SJSA1 (cell line): ENCODE measurements around the gene RNASET2. TPM values are rescaled to one million over a fixed set of nuclear protein-coding genes. Genes with fewer than 3 reads are reported as not detected.

Source experiments
- DNase-seq, 2 experiments: peaks; one replicate each; pipeline ENCODE4 v3.0.0-alpha.2; 2015 to 2020; ENCODE audit warnings: low spot score in 2 of 2, low read depth in 1 of 2
- H3K27ac ChIP-seq: fragments of 250-450 bp; sonication (Bioruptor Pico); 2 replicates; pipeline ENCODE4 v1.5.1; 2020; ENCODE audit warnings: mild to moderate bottlenecking, moderate library complexity
- H3K27me3 ChIP-seq: fragments of 250-450 bp; sonication (Bioruptor Pico); replicated peaks from 2 replicates; pipeline ENCODE4 v1.5.1; 2020; ENCODE audit warnings: mild to moderate bottlenecking, moderate library complexity
- H3K36me3 ChIP-seq: fragments of 250-450 bp; sonication (Bioruptor Pico); 2 replicates; pipeline ENCODE4 v1.5.1; 2020; ENCODE audit warnings: mild to moderate bottlenecking
- H3K4me1 ChIP-seq: fragments of 250-450 bp; sonication (Bioruptor Pico); replicated peaks from 2 replicates; pipeline ENCODE4 v1.6.1; 2021; ENCODE audit warnings: mild to moderate bottlenecking
- H3K4me3 ChIP-seq: fragments of 250-450 bp; sonication (Bioruptor Pico); 2 replicates; pipeline ENCODE4 v1.5.1; 2020; ENCODE audit warnings: mild to moderate bottlenecking
- H3K9me3 ChIP-seq: fragments of 250-450 bp; sonication (Bioruptor Pico); replicated peaks from 2 replicates; pipeline ENCODE4 v1.5.1; 2020; ENCODE audit warnings: mild to moderate bottlenecking
- total RNA-seq: library from RNA; depleted of rRNA; stranded (reverse); fragments of >200 nt; shearing (Covaris generic); gene quantifications from 2 replicates; pipeline ENCODE4 v1.2.3, GENCODE V29; 2014

Gene RNASET2
- total RNA-seq, 1 experiment from 2014 or later = 19.6 TPM

- no peak for DNase-seq
- Histone ChIP-seq H3K27me3 (no peaks in the 10 kb centered on the region), H3K4me3 (no peak overlapping the region), H3K27ac (no peak overlapping the region), H3K9me3 (no peaks in the 10 kb centered on the region), H3K4me1 (peaks cover 5% of the 10 kb centered on the region; the same call in 1 of the 2 replicates), H3K36me3 (no peaks in the 10 kb centered on the region)
Measured at GRCh38 chr6:166947251-166947650, 9.1 kb downstream of the RNASET2 start.

- no peak overlapping the region for H3K4me3 ChIP-seq
- no peaks in the 10 kb centered on the region for H3K36me3 ChIP-seq
- H3K27ac ChIP-seq = no peak overlapping the region
- DNase-seq = no peak
- H3K27me3 ChIP-seq = no peaks in the 10 kb centered on the region
- no peaks in the 10 kb centered on the region for H3K9me3 ChIP-seq
- H3K4me1 ChIP-seq = peaks cover 3% of the 10 kb centered on the region; the same call in 1 of the 2 replicates
Measured at GRCh38 chr6:166946125-166946524, 10.2 kb downstream of the RNASET2 start.

DNA sequence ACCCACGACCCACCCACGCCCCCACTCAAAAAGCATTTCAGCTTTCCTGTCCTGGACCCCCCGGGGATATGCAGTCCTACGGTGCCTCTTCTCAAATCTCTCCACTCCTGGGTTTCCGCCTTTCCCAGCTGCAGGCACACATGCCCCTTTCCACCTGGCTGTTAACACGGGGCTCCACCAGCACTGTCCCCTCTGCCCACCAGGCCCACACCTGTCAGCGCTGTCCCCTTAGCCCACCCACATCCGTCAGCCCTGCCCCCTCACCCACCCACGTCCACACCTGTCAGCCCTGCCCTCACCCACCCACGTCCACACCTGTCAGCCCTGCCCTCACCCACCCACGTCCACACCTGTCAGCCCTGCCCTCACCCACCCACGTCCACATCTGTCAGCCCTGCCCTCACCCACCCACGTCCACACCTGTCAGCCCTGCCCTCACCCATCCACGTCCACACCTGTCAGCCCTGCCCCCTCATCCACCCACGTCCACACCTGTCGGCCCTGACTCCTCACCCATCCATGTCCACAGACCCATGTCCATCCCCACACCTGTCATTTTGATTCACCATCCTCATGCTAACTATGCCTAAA, 11.6 kb downstream of the RNASET2 start:
- Histone ChIP-seq H3K4me1 (peaks cover 8% of the 10 kb centered on the region), H3K9me3 (no peaks in the 10 kb centered on the region), H3K4me3 (no peak overlapping the region), H3K36me3 (no peaks in the 10 kb centered on the region), H3K27ac (no peak overlapping the region), H3K27me3 (no peaks in the 10 kb centered on the region)
- DNase-seq = no peak

GRCh38 chr6:166942393-166943168, 13.8 kb downstream of the RNASET2 start:
- peaks cover 8% of the 10 kb centered on the region for H3K4me1 ChIP-seq
- no peak overlapping the region for H3K27ac ChIP-seq
- no peaks in the 10 kb centered on the region for H3K27me3 ChIP-seq
- no peaks in the 10 kb centered on the region for H3K36me3 ChIP-seq
- no peaks in the 10 kb centered on the region for H3K9me3 ChIP-seq
- no peak for DNase-seq
- H3K4me3 ChIP-seq = no peak overlapping the region

- no peaks in the 10 kb centered on the region for H3K9me3 ChIP-seq
- no peaks in the 10 kb centered on the region for H3K27me3 ChIP-seq
- H3K4me3 ChIP-seq = no peak overlapping the region
- peaks cover 8% of the 10 kb centered on the region for H3K4me1 ChIP-seq
- no peak overlapping the region for H3K27ac ChIP-seq
- peak; percentile 10 to 61 for DNase-seq
- H3K36me3 ChIP-seq = no peaks in the 10 kb centered on the region
Measured at GRCh38 chr6:166940643-166941068, 15.7 kb downstream of the RNASET2 start.

DNA sequence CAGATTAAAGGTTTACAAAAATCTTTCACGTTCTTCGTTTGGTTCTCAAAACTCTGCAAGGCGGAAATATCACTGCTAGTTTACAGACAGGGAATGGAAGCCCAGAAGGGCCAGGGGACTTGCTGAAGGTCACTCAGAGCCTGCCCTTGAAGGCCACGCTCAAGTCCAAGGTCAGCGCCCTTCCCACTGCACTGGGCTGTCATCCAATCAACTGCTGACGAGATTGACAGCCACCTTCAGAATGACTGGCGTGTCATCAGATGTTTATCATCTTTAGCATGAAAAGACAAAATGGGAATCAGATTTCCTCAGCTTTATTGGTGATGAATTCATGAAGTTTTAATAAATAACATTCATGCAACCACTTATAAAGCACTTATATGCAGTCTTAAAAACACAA, 16.5 kb downstream of the RNASET2 start:
- Histone ChIP-seq H3K27me3 (no peaks in the 10 kb centered on the region), H3K4me3 (no peak overlapping the region), H3K4me1 (peaks cover 8% of the 10 kb centered on the region), H3K27ac (no peak overlapping the region), H3K9me3 (no peaks in the 10 kb centered on the region), H3K36me3 (no peaks in the 10 kb centered on the region)
- DNase-seq = no peak

GRCh38 chr6:166939345-166939744, 17.0 kb downstream of the RNASET2 start:
- no peaks in the 10 kb centered on the region for H3K27me3 ChIP-seq
- H3K9me3 ChIP-seq = no peaks in the 10 kb centered on the region
- DNase-seq = no peak
- H3K36me3 ChIP-seq = no peaks in the 10 kb centered on the region
- no peak overlapping the region for H3K4me3 ChIP-seq
- H3K4me1 ChIP-seq = peaks cover 8% of the 10 kb centered on the region
- H3K27ac ChIP-seq = no peak overlapping the region

DNA sequence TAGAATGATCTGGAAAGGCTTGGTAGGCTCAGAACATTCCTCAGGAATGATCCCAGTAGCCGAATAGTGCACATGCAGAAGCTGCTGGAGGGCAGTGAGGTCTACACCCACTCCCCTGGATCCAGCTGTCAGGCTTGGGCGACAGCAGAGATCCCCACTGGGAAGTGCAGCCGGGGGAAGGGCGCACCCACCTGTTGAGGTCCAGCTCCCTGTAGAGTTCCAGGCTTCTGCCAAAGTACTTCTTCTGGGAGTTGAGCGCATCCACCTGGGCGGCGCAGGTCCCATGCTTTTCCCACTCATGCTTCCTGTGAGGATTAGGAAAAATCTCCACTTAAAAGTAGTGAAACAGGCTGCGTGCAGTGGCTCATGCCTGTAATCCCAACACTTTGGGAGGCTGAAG, 17.6 kb downstream of the RNASET2 start:
- H3K27ac ChIP-seq = no peak overlapping the region
- H3K4me1 ChIP-seq = peaks cover 8% of the 10 kb centered on the region
- no peaks in the 10 kb centered on the region for H3K36me3 ChIP-seq
- DNase-seq = no peak
- H3K27me3 ChIP-seq = no peaks in the 10 kb centered on the region
- no peaks in the 10 kb centered on the region for H3K9me3 ChIP-seq
- no peak overlapping the region for H3K4me3 ChIP-seq

GRCh38 chr6:166938150-166938549, 18.2 kb downstream of the RNASET2 start:
- no peaks in the 10 kb centered on the region for H3K9me3 ChIP-seq
- no peaks in the 10 kb centered on the region for H3K27me3 ChIP-seq
- no peak for DNase-seq
- no peaks in the 10 kb centered on the region for H3K36me3 ChIP-seq
- no peak overlapping the region for H3K4me3 ChIP-seq
- peaks cover 8% of the 10 kb centered on the region for H3K4me1 ChIP-seq
- H3K27ac ChIP-seq = no peak overlapping the region

DNA sequence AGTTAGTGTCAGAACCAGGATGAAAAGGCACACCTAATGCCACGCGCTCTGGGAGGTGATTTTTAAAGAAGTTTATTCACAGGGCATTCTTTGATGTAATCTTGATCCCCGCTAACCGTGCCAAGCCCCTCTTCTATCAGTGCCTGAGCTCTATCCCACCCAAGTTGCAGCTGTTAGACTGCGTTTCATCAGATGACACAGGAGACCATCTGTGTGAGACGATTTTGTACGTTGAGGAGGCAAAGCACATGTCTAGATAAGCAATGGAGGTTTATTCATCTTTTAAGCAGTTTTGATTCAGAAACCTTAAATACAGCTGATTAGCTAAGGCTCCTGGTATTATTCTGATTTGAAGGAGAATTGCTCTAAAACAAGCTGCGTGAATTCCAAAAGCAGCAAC, 18.6 kb downstream of the RNASET2 start:
- Histone ChIP-seq H3K4me1 (peaks cover 8% of the 10 kb centered on the region), H3K27ac (no peak overlapping the region), H3K36me3 (no peaks in the 10 kb centered on the region), H3K9me3 (no peaks in the 10 kb centered on the region), H3K4me3 (no peak overlapping the region), H3K27me3 (no peaks in the 10 kb centered on the region)
- no peak for DNase-seq

DNA sequence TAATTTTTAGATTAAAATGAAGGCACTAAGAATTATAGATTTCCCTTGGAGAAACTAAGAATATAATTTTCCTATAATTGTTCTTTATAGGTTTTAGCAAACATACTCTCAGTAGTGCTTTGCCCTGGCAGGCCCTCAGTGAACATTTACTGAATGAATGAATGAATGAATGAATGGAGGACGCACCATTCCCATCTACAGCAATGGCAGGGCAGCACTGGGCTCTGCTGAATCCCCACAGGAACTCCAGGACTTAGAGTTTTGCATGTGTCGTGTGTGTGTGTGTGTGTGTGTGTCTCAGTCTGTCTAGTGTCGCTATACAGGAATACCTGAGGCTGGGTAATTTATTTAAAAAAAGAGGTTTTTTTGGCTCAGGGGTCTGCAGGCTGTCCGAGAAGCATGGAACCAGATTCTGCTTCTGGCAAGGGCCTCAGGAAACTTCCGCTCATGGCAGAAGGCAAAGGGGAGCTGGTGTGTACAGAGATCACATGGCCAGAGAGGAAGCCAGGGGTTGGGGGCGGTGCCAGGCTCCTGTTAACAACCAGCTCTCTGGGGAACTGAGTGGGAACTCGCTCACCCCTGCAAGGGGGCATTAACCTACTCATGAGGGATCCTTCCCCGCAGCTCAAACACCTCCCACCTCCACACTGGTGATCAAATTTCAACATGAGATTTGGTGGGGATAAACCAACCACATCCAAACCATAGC, 20.1 kb downstream of the RNASET2 start:
- Histone ChIP-seq H3K27me3 (no peaks in the 10 kb centered on the region), H3K9me3 (no peaks in the 10 kb centered on the region), H3K36me3 (no peaks in the 10 kb centered on the region), H3K27ac (no peak overlapping the region), H3K4me1 (peaks cover 8% of the 10 kb centered on the region), H3K4me3 (no peak overlapping the region)
- DNase-seq = no peak

DNA sequence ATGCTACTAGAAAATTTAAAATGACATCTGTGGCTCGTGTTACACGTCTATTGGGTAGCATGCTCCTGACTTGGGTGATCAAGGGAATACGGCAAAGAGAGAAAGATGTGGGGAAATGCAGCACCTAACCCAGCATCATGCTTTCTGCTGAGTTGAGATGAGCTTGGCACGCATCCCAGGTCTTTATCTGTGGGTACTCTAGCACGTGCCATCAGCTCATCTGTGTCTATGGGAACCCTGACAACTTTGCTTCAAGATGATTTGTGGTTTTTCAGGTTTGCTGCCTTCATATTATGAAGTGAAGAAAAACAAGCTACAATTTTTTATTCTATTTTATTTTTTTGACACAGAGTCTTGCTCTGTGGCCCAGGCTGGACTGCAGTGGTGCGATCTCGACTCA, 21.0 kb downstream of the RNASET2 start:
- Histone ChIP-seq H3K27me3 (no peaks in the 10 kb centered on the region), H3K9me3 (no peaks in the 10 kb centered on the region), H3K27ac (no peak overlapping the region), H3K36me3 (no peaks in the 10 kb centered on the region), H3K4me1 (peaks cover under 1% of the 10 kb centered on the region; the same call in 1 of the 2 replicates), H3K4me3 (no peak overlapping the region)
- no peak for DNase-seq

GRCh38 chr6:166934174-166934573, 22.2 kb downstream of the RNASET2 start:
- no peak for DNase-seq
- Histone ChIP-seq H3K4me1 (no peaks in the 10 kb centered on the region), H3K27me3 (no peaks in the 10 kb centered on the region), H3K27ac (no peak overlapping the region), H3K36me3 (no peaks in the 10 kb centered on the region), H3K9me3 (no peaks in the 10 kb centered on the region), H3K4me3 (no peak overlapping the region)

- DNase-seq = no peak
Measured at GRCh38 chr6:166933396-166933795, 23.0 kb downstream of the RNASET2 start.

More at GRCh38 chr6:166933396-166933795, 23.0 kb downstream of the RNASET2 start:
- Histone ChIP-seq H3K27ac (no peak overlapping the region), H3K27me3 (no peaks in the 10 kb centered on the region), H3K4me3 (no peak overlapping the region), H3K36me3 (no peaks in the 10 kb centered on the region), H3K9me3 (no peaks in the 10 kb centered on the region), H3K4me1 (no peaks in the 10 kb centered on the region)
